B cell (primary cell): Measurements from ENCODE around the gene NRL. TPM values are rescaled to one million over a fixed set of nuclear protein-coding genes. Genes with fewer than 3 reads are reported as not detected.

Source experiments
- ATAC-seq: fragments of 200-7000 bp; cut with Tn5 transposase; one replicate; pipeline ENCODE4 v1.10.0; 2021; ENCODE audit warnings: low read depth, mild to moderate bottlenecking, moderate number of reproducible peaks, moderate library complexity
- CTCF ChIA-PET: fragments of 350-600 bp; sonication (Branson Sonifier 250); formaldehyde crosslinking; loops from one replicate; lab custom pipeline; 2021; ENCODE audit warnings: antibody characterized with exemption, inconsistent platforms; lab: Charles Lee
- POLR2A ChIA-PET: fragments of 350-600 bp; sonication (Branson Sonifier 250); formaldehyde crosslinking; loops from one replicate; lab custom pipeline; 2021; ENCODE audit warnings: antibody characterized with exemption; lab: Charles Lee
- DNase-seq: peaks from one replicate; pipeline ENCODE4 v3.0.0; 2013
- H2AFZ ChIP-seq: 2 replicates; pipeline ENCODE4 v1.6.1; 2012; ENCODE audit warnings: mild to moderate bottlenecking, low read depth, low read length; ENCODE audit not compliant: insufficient read depth, poor library complexity, severe bottlenecking
- H3K27ac ChIP-seq, 2 donors: 1 replicate in 1 of 2; 2 replicates in 1 of 2; pipeline ENCODE4 v1.5.1; 2012 to 2013; ENCODE audit warnings: low read length in 2 of 2, mild to moderate bottlenecking in 2 of 2, moderate library complexity in 1 of 2
- H3K27me3 ChIP-seq, 4 experiments: fragments of 200-600 bp in 1 of 4; sonication (generic) in 1 of 4; replicated peaks in 1 of 4; 1 replicate in 2 of 4; 2 replicates in 2 of 4; pipeline versions ENCODE4 v1.6.1 to v1.7.0; 2013 to 2016; ENCODE audit warnings: low read length in 3 of 4, mild to moderate bottlenecking in 2 of 4, mixed read lengths in 1 of 4, moderate library complexity in 1 of 4; ENCODE audit not compliant: insufficient read depth in 4 of 4, control insufficient read depth in 3 of 4; ENCODE audit errors: control extremely low read depth in 1 of 4
- H3K36me3 ChIP-seq, 2 experiments: replicated peaks in 1 of 2; 1 replicate in 1 of 2; 2 replicates in 1 of 2; pipeline versions ENCODE4 v1.6.1 to v1.7.1; 2013; ENCODE audit warnings: low read length in 1 of 2; ENCODE audit not compliant: insufficient read depth in 2 of 2, control insufficient read depth in 1 of 2; ENCODE audit errors: control extremely low read depth in 1 of 2, extremely low read depth in 1 of 2
- H3K4me1 ChIP-seq, 2 donors: fragments of 200-600 bp in 1 of 2; sonication (generic) in 1 of 2; 1 replicate in 1 of 2; 2 replicates in 1 of 2; pipeline versions ENCODE4 v1.5.1 to v1.6.1; 2013 to 2017; ENCODE audit warnings: low read length in 2 of 2; ENCODE audit not compliant: control insufficient read depth in 2 of 2, insufficient read depth in 2 of 2
- H3K4me2 ChIP-seq: replicated peaks from 2 replicates; pipeline ENCODE3; 2012; ENCODE audit warnings: mild to moderate bottlenecking, low read depth, low read length; ENCODE audit not compliant: poor library complexity, severe bottlenecking
- H3K4me3 ChIP-seq, 5 experiments: fragments of 200-600 bp in 1 of 5; sonication (generic) in 1 of 5; 1 replicate in 3 of 5; 2 replicates in 2 of 5; pipeline versions ENCODE4 v1.5.1 to v1.7.0; 2011 to 2016; ENCODE audit warnings: low read length in 4 of 5, mild to moderate bottlenecking in 4 of 5, low read depth in 2 of 5, control low read depth in 1 of 5, moderate library complexity in 1 of 5; ENCODE audit not compliant: insufficient read depth in 1 of 5; ENCODE audit errors: control extremely low read depth in 1 of 5, extremely low read depth in 1 of 5
- H3K79me2 ChIP-seq: fragments of 200-600 bp; sonication (generic); one replicate; pipeline ENCODE4 v1.6.0; 2016; ENCODE audit warnings: low read length; ENCODE audit not compliant: control insufficient read depth, insufficient read depth
- H3K9ac ChIP-seq: fragments of 200-600 bp; sonication (generic); 2 replicates; pipeline ENCODE4 v1.6.1; 2017; ENCODE audit warnings: mild to moderate bottlenecking, low read length, moderate library complexity
- H3K9me3 ChIP-seq, 3 donors: one replicate each; pipeline versions ENCODE4 v1.6.1 to v1.7.1; 2013; ENCODE audit warnings: low read length in 2 of 3; ENCODE audit not compliant: control insufficient read depth in 2 of 3, insufficient read depth in 1 of 3; ENCODE audit errors: control extremely low read depth in 1 of 3
- H4K20me1 ChIP-seq: 2 replicates; pipeline ENCODE4 v1.6.0; 2012; ENCODE audit warnings: mild to moderate bottlenecking, low read length; ENCODE audit not compliant: insufficient read depth, control insufficient read depth, poor library complexity, severe bottlenecking
- H3K27ac Mint-ChIP-seq: one replicate; pipeline ENCODE4 v1.8.0; 2021; ENCODE audit warnings: mixed read lengths
- H3K27me3 Mint-ChIP-seq: one replicate; pipeline ENCODE4 v1.8.0; 2021; ENCODE audit warnings: mixed read lengths
- H3K4me1 Mint-ChIP-seq: one replicate; pipeline ENCODE4 v1.8.0; 2021; ENCODE audit warnings: mixed read lengths
- H3K4me3 Mint-ChIP-seq: one replicate; pipeline ENCODE4 v1.8.0; 2021; ENCODE audit warnings: mixed read lengths
- H3K9me3 Mint-ChIP-seq: one replicate; pipeline ENCODE4 v1.8.0; 2022; ENCODE audit warnings: mixed read lengths; ENCODE audit not compliant: insufficient read depth
- EZH2 ChIP-seq: IDR thresholded peaks from 2 replicates; pipeline ENCODE4 v1.6.1; 2012; ENCODE audit warnings: borderline replicate concordance, low read depth, mild to moderate bottlenecking, moderate library complexity, low read length; ENCODE audit not compliant: insufficient read depth, poor library complexity, severe bottlenecking
- WGBS: methylation state at CpG from one replicate; pipeline ENCODE4 v1.1.5; 2013; ENCODE audit warnings: missing lambda C conversion rate; ENCODE audit not compliant: insufficient coverage; 5-methylcytosine and 5-hydroxymethylcytosine counted together
- intact Hi-C: fragments of 100-400 bp; cut with micrococcal nuclease; formaldehyde crosslinking; loops from one replicate; pipeline ENCODE4 v1.10.0; 2022
- polyA plus RNA-seq: library from polyadenylated mRNA; depleted of rRNA; stranded (reverse); fragments of >200 nt; gene quantifications from 2 replicates; pipeline ENCODE4 v1.2.3, GENCODE V29; 2012
- total RNA-seq, 2 donors: library from RNA; stranded (reverse); fragments of 120-200 nt in 1 of 2; gene quantifications; 1 replicate in 1 of 2; 2 replicates in 1 of 2; pipeline versions ENCODE4 v1.2.3 to v1.2.4, GENCODE V29; 2013 to 2022
- TF ChIP-seq, protein P1 (sequence below): fragments of 200-600 bp; IDR thresholded peaks from one replicate; pipeline ENCODE4 v1.8.0; 2022; ENCODE audit warnings: antibody characterized with exemption, mild to moderate bottlenecking

NRL gene
- total and polyA plus RNA-seq, 2 donors (not counting 1 experiment from before 2014, with no cell fraction given): 7.0 to 8.8 TPM

GRCh38 chr14:24067133-24068082, 47.3 kb downstream of the NRL start:
- Mint-ChIP-seq H3K27ac (no peak overlapping the region), H3K4me3 (no peak overlapping the region), H3K9me3 (no peaks in the 10 kb centered on the region), H3K27me3 (peaks cover 4% of the 10 kb centered on the region), H3K4me1 (no peaks in the 10 kb centered on the region)
- Histone ChIP-seq H3K4me2 (no peak overlapping the region), H3K36me3 (no peaks in the 10 kb centered on the region), H3K4me1 (no peaks in the 10 kb centered on the region), H3K9ac (no peak overlapping the region), H3K27me3 (peaks cover 0 to 4% (median 0%) of the 10 kb centered on the region in 4 experiments), H3K4me3 (no peak overlapping the region), H3K9me3 (no peaks in the 10 kb centered on the region), H3K79me2 (no peaks in the 10 kb centered on the region), H4K20me1 (no peaks in the 10 kb centered on the region), H2AFZ (no peak overlapping the region), H3K27ac (no peak overlapping the region)
- ATAC-seq: no peak
- TF ChIP-seq, protein P1, sequence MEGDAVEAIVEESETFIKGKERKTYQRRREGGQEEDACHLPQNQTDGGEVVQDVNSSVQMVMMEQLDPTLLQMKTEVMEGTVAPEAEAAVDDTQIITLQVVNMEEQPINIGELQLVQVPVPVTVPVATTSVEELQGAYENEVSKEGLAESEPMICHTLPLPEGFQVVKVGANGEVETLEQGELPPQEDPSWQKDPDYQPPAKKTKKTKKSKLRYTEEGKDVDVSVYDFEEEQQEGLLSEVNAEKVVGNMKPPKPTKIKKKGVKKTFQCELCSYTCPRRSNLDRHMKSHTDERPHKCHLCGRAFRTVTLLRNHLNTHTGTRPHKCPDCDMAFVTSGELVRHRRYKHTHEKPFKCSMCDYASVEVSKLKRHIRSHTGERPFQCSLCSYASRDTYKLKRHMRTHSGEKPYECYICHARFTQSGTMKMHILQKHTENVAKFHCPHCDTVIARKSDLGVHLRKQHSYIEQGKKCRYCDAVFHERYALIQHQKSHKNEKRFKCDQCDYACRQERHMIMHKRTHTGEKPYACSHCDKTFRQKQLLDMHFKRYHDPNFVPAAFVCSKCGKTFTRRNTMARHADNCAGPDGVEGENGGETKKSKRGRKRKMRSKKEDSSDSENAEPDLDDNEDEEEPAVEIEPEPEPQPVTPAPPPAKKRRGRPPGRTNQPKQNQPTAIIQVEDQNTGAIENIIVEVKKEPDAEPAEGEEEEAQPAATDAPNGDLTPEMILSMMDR: no peak
- no peak for TF ChIP-seq EZH2
- CTCF ChIA-PET: interaction anchor here (1.2 to 3.6 kb wide), 4 partner anchors 13 to 43 kb away, joined by 3 to 10 read pairs (median 4); no protein-coding TSS in a partner anchor
- intact Hi-C loops: no loop called here
- POLR2A ChIA-PET: no interaction called here
- no peak for DNase-seq
- WGBS: 92% methylated on average over 11 of the region's 12 CpGs
